Hepatocyte (in vitro differentiated cells): ENCODE measurements around the gene ST3GAL2. TPM values are rescaled to one million over a fixed set of nuclear protein-coding genes. Genes with fewer than 3 reads are reported as not detected.

ENCODE experiments used
- DNase-seq: peaks from one replicate; pipeline ENCODE4 v3.0.0-alpha.2; 2016; ENCODE audit warnings: low spot score
- H2AFZ ChIP-seq: fragments of 200-600 bp; sonication (generic); 2 replicates; pipeline ENCODE4 v1.6.0; 2016; ENCODE audit warnings: antibody characterized with exemption, mild to moderate bottlenecking
- H3K27ac ChIP-seq: fragments of 200-600 bp; sonication (generic); 2 replicates; pipeline ENCODE4 v1.5.1; 2016; ENCODE audit warnings: mild to moderate bottlenecking
- H3K27me3 ChIP-seq: fragments of 200-600 bp; sonication (generic); 2 replicates; pipeline ENCODE4 v1.6.1; 2016
- H3K36me3 ChIP-seq: fragments of 200-600 bp; sonication (generic); replicated peaks from 2 replicates; pipeline ENCODE4 v1.5.1; 2016; ENCODE audit warnings: low read depth; ENCODE audit not compliant: insufficient read depth
- H3K4me1 ChIP-seq: fragments of 200-600 bp; sonication (generic); 2 replicates; pipeline ENCODE4 v1.5.1; 2016; ENCODE audit warnings: mild to moderate bottlenecking, moderate library complexity; ENCODE audit not compliant: insufficient read depth
- H3K4me2 ChIP-seq: fragments of 200-600 bp; sonication (generic); 2 replicates; pipeline ENCODE4 v1.6.0; 2016
- H3K4me3 ChIP-seq: fragments of 200-600 bp; sonication (generic); 2 replicates; pipeline ENCODE4 v1.5.1; 2016; ENCODE audit warnings: mild to moderate bottlenecking
- H3K79me2 ChIP-seq: fragments of 200-600 bp; sonication (generic); 2 replicates; pipeline ENCODE4 v1.6.0; 2017; ENCODE audit warnings: mild to moderate bottlenecking
- H3K9me2 ChIP-seq: fragments of 200-600 bp; sonication (generic); replicated peaks from 2 replicates; pipeline ENCODE4 v1.6.0; 2017; ENCODE audit warnings: mild to moderate bottlenecking; ENCODE audit not compliant: insufficient read depth
- H3K9me3 ChIP-seq: fragments of 200-600 bp; sonication (generic); 2 replicates; pipeline ENCODE4 v1.5.1; 2016; ENCODE audit warnings: low read depth, mild to moderate bottlenecking
- H4K20me1 ChIP-seq: fragments of 200-600 bp; sonication (generic); 2 replicates; pipeline ENCODE4 v1.6.0; 2016; ENCODE audit warnings: mild to moderate bottlenecking; ENCODE audit not compliant: insufficient read depth, poor library complexity, severe bottlenecking
- CTCF ChIP-seq: fragments of 200-600 bp; sonication (generic); IDR thresholded peaks from 2 replicates; pipeline ENCODE4 v1.5.1; 2016; ENCODE audit warnings: antibody characterized with exemption, mild to moderate bottlenecking; ENCODE audit not compliant: poor library complexity
- EZH2 ChIP-seq: fragments of 200-600 bp; sonication (generic); IDR thresholded peaks from 2 replicates; pipeline ENCODE4 v1.6.1; 2016; ENCODE audit warnings: antibody characterized with exemption, mild to moderate bottlenecking, borderline replicate concordance
- EZH2phosphoT487 ChIP-seq: fragments of 200-600 bp; sonication (generic); IDR thresholded peaks from one replicate; pipeline ENCODE4 v1.6.1; 2018; ENCODE audit warnings: antibody characterized with exemption, mild to moderate bottlenecking, low read depth, moderate library complexity; ENCODE audit not compliant: unreplicated experiment, severe bottlenecking
- WGBS: methylation state at CpG from one replicate; pipeline ENCODE4 v1.1.6; 2016; ENCODE audit warnings: low lambda C conversion rate; ENCODE audit errors: missing lambda C conversion rate; 5-methylcytosine and 5-hydroxymethylcytosine counted together
- polyA plus RNA-seq: library from polyadenylated mRNA; unstranded; fragments of >200 nt; fragmentation: Nextera tagmentation; extraction: Ambion mirVana; gene quantifications from 2 replicates; pipeline ENCODE4 v1.2.1, GENCODE V29; 2016
- total RNA-seq: library from RNA; depleted of rRNA; stranded (reverse); fragments of >200 nt; gene quantifications from 2 replicates; pipeline ENCODE4 v1.2.3, GENCODE V29; 2014

ST3GAL2 gene
- total and polyA plus RNA-seq, 2 experiments from 2014 or later: 25.6 to 29.2 TPM

DNA sequence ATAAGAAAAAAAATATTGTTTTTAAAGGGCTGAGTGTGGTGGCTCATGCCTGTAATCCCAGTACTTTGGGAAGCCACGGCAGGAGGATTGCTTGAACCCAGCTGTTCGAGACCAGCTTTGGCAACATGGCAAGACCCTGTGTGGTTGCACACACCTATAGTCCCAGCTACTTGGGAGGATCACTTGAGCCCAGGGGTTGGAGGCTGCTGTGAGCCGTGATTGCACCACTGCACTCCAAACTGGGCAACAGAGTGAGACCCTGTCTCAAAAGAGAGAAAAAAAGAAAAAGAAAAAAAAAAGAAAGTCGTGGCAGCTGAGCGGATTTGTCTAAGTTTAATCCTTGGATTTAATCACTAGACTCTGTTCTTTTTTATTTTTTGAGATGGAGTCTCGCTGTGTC is 9.2 kb upstream of the ST3GAL2 start:
- H4K20me1 ChIP-seq: no peaks in the 10 kb centered on the region
- no peaks in the 10 kb centered on the region for H3K9me2 ChIP-seq
- WGBS: 87% methylated on average over 6 of the region's 6 CpGs
- H3K36me3 ChIP-seq: no peaks in the 10 kb centered on the region
- TF ChIP-seq EZH2: no peak
- no peak for TF ChIP-seq CTCF
- TF ChIP-seq EZH2phosphoT487: no peak
- no peak overlapping the region for H3K27ac ChIP-seq
- peaks cover 6% of the 10 kb centered on the region for H3K4me1 ChIP-seq
- no peak for DNase-seq
- H3K4me2 ChIP-seq: no peak overlapping the region
- H3K9me3 ChIP-seq: no peaks in the 10 kb centered on the region
- H3K4me3 ChIP-seq: no peak overlapping the region
- no peaks in the 10 kb centered on the region for H3K79me2 ChIP-seq
- no peak overlapping the region for H2AFZ ChIP-seq
- H3K27me3 ChIP-seq: no peaks in the 10 kb centered on the region

- Histone ChIP-seq H3K9me2 (no peaks in the 10 kb centered on the region), H3K4me2 (no peak overlapping the region), H3K36me3 (no peaks in the 10 kb centered on the region), H2AFZ (no peak overlapping the region), H3K9me3 (no peaks in the 10 kb centered on the region), H3K4me3 (no peak overlapping the region), H3K4me1 (peaks cover 15% of the 10 kb centered on the region), H3K27me3 (no peaks in the 10 kb centered on the region), H4K20me1 (no peaks in the 10 kb centered on the region), H3K79me2 (no peaks in the 10 kb centered on the region), H3K27ac (peak overlapping the region; percentile 62)
- TF ChIP-seq EZH2phosphoT487 (no peak), CTCF (no peak), EZH2 (no peak)
- DNase-seq: peak; percentile 63
- WGBS: 75% methylated on average over 4 of the region's 4 CpGs
These were observed 5.6 kb upstream of the ST3GAL2 start for GRCh38 chr16:70444249-70445063.

GRCh38 chr16:70442344-70442743 is 3.4 kb upstream of the ST3GAL2 start:
- DNase-seq: no peak
- Histone ChIP-seq H3K4me3 (no peak overlapping the region), H3K27ac (no peak overlapping the region), H3K36me3 (no peaks in the 10 kb centered on the region), H3K4me1 (peaks cover 20% of the 10 kb centered on the region), H3K79me2 (peaks cover 14% of the 10 kb centered on the region), H3K9me2 (no peaks in the 10 kb centered on the region), H2AFZ (no peak overlapping the region), H3K9me3 (no peaks in the 10 kb centered on the region), H3K27me3 (no peaks in the 10 kb centered on the region), H4K20me1 (no peaks in the 10 kb centered on the region), H3K4me2 (no peak overlapping the region)
- WGBS: 96% methylated on average over 7 of the region's 7 CpGs
- TF ChIP-seq EZH2 (no peak), EZH2phosphoT487 (no peak), CTCF (no peak)
